Activated T-cell treated with anti-CD3 and anti-CD28 coated beads, Interleukin-2, amount 50 U/mL, for 4 hours (primary cell): ENCODE data around the gene ADCY2. TPM values are rescaled to one million over a fixed set of nuclear protein-coding genes. Genes with fewer than 3 reads are reported as not detected.

Source experiments
- ATAC-seq, 2 donors: fragments of 200-7000 bp; cut with Tn5 transposase; one replicate each; pipeline ENCODE4 v1.10.0; 2021
- DNase-seq: peaks from one replicate; pipeline ENCODE4 v3.0.0-alpha.2; 2020
- H3K27me3 Mint-ChIP-seq: one replicate; pipeline ENCODE4 v1.8.0; 2021; ENCODE audit warnings: low read depth, mixed read lengths
- H3K36me3 Mint-ChIP-seq: one replicate; pipeline ENCODE4 v1.8.0; 2022; ENCODE audit warnings: mixed read lengths; ENCODE audit not compliant: insufficient read depth
- H3K4me1 Mint-ChIP-seq: one replicate; pipeline ENCODE4 v1.8.0; 2021; ENCODE audit warnings: low read depth, mixed read lengths
- H3K4me3 Mint-ChIP-seq: one replicate; pipeline ENCODE4 v1.8.0; 2021; ENCODE audit warnings: mild to moderate bottlenecking, moderate library complexity, mixed read lengths
- H3K9me3 Mint-ChIP-seq: one replicate; pipeline ENCODE4 v1.8.0; 2021; ENCODE audit warnings: mixed read lengths
- total RNA-seq, 3 donors: library from RNA; stranded (reverse); gene quantifications; one replicate each; pipeline ENCODE4 v1.2.1, GENCODE V29; 2021

ADCY2 gene
- total RNA-seq, 3 donors from 2014 or later: 0.08 to 0.26 (median 0.11) TPM

- no peak for ATAC-seq
- H3K4me1 Mint-ChIP-seq: no peaks in the 10 kb centered on the region
- H3K4me3 Mint-ChIP-seq: no peak overlapping the region
Observed at GRCh38 chr5:7492371-7492770, 96.4 kb downstream of the ADCY2 start.

GRCh38 chr5:7493081-7493480 lies 97.1 kb downstream of the ADCY2 start:
- H3K27me3 Mint-ChIP-seq: no peaks in the 10 kb centered on the region

More at GRCh38 chr5:7492371-7492770, 96.4 kb downstream of the ADCY2 start:
- Mint-ChIP-seq H3K9me3 (peaks cover 8% of the 10 kb centered on the region), H3K36me3 (no peaks in the 10 kb centered on the region), H3K27me3 (no peaks in the 10 kb centered on the region)
- DNase-seq: no peak

GRCh38 chr5:7493622-7494021 lies 97.7 kb downstream of the ADCY2 start:
- Mint-ChIP-seq H3K4me1 (no peaks in the 10 kb centered on the region), H3K4me3 (no peak overlapping the region), H3K36me3 (no peaks in the 10 kb centered on the region), H3K27me3 (no peaks in the 10 kb centered on the region), H3K9me3 (peaks cover 8% of the 10 kb centered on the region)
- no peak for ATAC-seq
- no peak for DNase-seq

More at GRCh38 chr5:7493081-7493480, 97.1 kb downstream of the ADCY2 start:
- DNase-seq (no peak), ATAC-seq (no peak)
- Mint-ChIP-seq H3K9me3 (peaks cover 8% of the 10 kb centered on the region), H3K36me3 (no peaks in the 10 kb centered on the region), H3K4me1 (no peaks in the 10 kb centered on the region), H3K4me3 (no peak overlapping the region)

DNA sequence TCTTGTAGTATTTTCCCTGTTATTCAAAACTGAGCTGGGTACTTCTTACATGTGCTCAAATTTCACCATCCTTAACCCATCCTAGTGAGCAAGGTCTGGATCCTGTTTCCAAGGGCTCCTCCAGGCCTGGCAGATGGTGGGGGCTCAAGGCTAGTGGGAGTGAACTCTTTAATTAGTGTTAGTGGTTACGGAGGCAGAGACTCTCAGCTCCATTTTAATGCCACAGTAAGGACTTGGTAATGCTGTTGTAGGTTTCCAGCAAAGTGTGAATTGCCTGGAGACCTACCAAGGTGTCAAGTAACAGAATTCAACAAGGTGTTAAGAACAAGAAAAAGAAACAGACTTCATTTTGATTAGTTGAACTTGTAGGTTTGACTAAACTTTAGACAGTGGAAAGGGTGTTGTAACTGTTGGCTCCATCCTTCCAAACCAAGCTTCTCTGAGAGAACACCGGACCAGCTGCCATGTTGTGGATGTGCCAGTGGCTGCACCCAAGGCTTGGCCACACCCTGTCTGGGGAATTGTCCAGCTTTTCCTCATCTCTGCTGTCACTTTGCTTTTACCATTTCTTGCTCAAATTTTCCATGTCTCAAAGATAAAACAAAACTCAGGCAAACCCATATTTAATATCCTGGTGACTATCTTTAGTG lies 98.7 kb downstream of the ADCY2 start:
- Mint-ChIP-seq H3K27me3 (no peaks in the 10 kb centered on the region), H3K9me3 (peaks cover 2% of the 10 kb centered on the region), H3K36me3 (no peaks in the 10 kb centered on the region), H3K4me3 (no peak overlapping the region), H3K4me1 (no peaks in the 10 kb centered on the region)
- DNase-seq: no peak
- ATAC-seq: no peak

DNA sequence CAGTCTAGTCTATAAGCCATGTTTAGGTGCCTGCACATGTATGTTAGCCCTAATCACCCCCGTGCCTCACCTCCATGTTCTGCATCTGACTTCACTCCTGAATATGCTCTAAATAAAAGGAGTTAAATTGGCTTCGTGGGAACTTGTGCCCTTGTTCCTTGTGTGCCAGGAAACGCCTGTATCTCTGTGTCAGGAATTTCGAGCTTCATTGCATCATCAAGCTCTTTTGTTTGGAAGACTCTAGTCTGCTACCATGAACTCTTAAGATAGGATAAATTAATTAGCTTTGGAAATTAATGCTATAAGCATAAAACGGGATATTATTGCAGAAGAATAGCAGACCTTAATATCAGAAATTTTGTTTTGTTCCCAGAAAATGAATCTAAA lies 99.2 kb downstream of the ADCY2 start:
- no peaks in the 10 kb centered on the region for H3K4me1 Mint-ChIP-seq
- no peaks in the 10 kb centered on the region for H3K36me3 Mint-ChIP-seq
- no peak overlapping the region for H3K4me3 Mint-ChIP-seq
- H3K27me3 Mint-ChIP-seq: no peaks in the 10 kb centered on the region
- DNase-seq (no peak), ATAC-seq (no peak)
- H3K9me3 Mint-ChIP-seq: no peaks in the 10 kb centered on the region

GRCh38 chr5:7500256-7500655 lies 104.3 kb downstream of the ADCY2 start:
- Mint-ChIP-seq H3K27me3 (no peaks in the 10 kb centered on the region), H3K4me1 (no peaks in the 10 kb centered on the region), H3K36me3 (no peaks in the 10 kb centered on the region), H3K4me3 (no peak overlapping the region), H3K9me3 (no peaks in the 10 kb centered on the region)
- ATAC-seq (no peak), DNase-seq (no peak)

DNA sequence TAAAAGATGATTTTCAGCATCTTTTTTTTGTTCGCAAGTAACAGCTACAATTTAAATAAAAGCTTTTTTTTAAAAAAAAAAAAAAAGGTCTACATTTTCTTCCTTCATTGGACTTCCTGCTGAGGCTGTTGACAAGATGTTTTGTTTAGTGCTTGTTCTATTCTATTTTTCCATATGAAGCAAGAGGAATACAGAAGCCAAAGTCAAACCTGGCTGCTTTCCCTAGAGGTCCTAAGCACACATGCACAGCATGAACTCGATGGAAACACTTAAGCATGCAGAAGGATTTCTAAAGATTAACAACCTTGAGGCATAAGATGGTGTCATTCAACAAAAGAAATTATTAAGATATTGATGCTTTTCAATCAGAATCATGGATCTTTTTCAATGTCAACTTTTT lies 105.1 kb downstream of the ADCY2 start:
- H3K36me3 Mint-ChIP-seq: no peaks in the 10 kb centered on the region
- DNase-seq: no peak
- no peaks in the 10 kb centered on the region for H3K27me3 Mint-ChIP-seq
- H3K4me3 Mint-ChIP-seq: no peak overlapping the region
- H3K9me3 Mint-ChIP-seq: no peaks in the 10 kb centered on the region
- ATAC-seq: no peak
- no peaks in the 10 kb centered on the region for H3K4me1 Mint-ChIP-seq

DNA sequence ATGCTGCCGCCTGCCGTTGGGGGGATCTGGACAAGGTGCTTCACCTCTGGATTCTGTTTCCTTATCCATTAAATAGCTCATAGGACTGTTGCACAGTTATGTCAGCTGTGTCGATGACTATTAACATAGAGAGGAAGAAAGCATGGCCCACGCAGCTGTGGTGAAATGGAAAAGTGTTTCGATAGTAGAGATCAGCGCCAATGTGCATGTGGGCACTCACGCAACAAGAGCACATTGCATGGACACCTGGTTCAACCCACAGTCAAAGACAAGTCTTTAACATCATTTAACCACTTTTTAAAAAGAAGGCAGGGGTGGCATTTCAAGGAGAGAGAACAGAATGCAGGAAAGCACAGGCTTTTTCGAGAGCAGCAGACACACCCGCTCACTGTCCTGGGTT lies 107.6 kb downstream of the ADCY2 start:
- Mint-ChIP-seq H3K36me3 (no peaks in the 10 kb centered on the region), H3K9me3 (no peaks in the 10 kb centered on the region), H3K4me1 (no peaks in the 10 kb centered on the region), H3K27me3 (no peaks in the 10 kb centered on the region), H3K4me3 (no peak overlapping the region)
- no peak for ATAC-seq
- DNase-seq: no peak

- peaks cover 3% of the 10 kb centered on the region for H3K9me3 Mint-ChIP-seq
- no peaks in the 10 kb centered on the region for H3K4me1 Mint-ChIP-seq
- no peak for DNase-seq
- no peaks in the 10 kb centered on the region for H3K36me3 Mint-ChIP-seq
- H3K27me3 Mint-ChIP-seq: no peaks in the 10 kb centered on the region
- no peak for ATAC-seq
- no peak overlapping the region for H3K4me3 Mint-ChIP-seq
Observed at GRCh38 chr5:7515284-7515914, 119.5 kb downstream of the ADCY2 start.

DNA sequence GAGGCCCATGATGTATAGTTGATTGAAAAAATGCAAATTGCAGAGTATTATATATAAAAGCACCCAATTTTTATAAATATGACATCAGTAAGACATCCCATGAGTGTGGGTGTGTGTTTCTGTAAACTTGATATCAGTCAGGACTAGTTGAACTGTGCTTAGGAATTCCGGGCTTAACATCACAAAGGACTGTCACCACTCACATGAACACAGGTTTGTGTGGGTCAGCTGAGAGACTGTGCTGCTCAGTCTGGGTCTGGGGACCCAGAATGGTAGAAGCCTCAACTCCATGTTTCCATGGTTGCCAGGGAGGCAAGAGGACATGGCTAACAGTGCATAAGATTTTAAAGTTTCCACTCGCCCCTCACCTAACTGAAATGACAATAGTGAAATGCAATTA lies 120.3 kb downstream of the ADCY2 start:
- ATAC-seq (no peak), DNase-seq (no peak)
- H3K36me3 Mint-ChIP-seq: no peaks in the 10 kb centered on the region
- H3K27me3 Mint-ChIP-seq: no peaks in the 10 kb centered on the region
- no peak overlapping the region for H3K4me3 Mint-ChIP-seq
- H3K4me1 Mint-ChIP-seq: no peaks in the 10 kb centered on the region
- peaks cover 3% of the 10 kb centered on the region for H3K9me3 Mint-ChIP-seq

- Mint-ChIP-seq H3K4me3 (no peak overlapping the region), H3K9me3 (peaks cover 3% of the 10 kb centered on the region), H3K36me3 (no peaks in the 10 kb centered on the region), H3K4me1 (no peaks in the 10 kb centered on the region), H3K27me3 (no peaks in the 10 kb centered on the region)
- ATAC-seq (no peak), DNase-seq (no peak)
Observed at GRCh38 chr5:7517006-7517405, 121.1 kb downstream of the ADCY2 start.

DNA sequence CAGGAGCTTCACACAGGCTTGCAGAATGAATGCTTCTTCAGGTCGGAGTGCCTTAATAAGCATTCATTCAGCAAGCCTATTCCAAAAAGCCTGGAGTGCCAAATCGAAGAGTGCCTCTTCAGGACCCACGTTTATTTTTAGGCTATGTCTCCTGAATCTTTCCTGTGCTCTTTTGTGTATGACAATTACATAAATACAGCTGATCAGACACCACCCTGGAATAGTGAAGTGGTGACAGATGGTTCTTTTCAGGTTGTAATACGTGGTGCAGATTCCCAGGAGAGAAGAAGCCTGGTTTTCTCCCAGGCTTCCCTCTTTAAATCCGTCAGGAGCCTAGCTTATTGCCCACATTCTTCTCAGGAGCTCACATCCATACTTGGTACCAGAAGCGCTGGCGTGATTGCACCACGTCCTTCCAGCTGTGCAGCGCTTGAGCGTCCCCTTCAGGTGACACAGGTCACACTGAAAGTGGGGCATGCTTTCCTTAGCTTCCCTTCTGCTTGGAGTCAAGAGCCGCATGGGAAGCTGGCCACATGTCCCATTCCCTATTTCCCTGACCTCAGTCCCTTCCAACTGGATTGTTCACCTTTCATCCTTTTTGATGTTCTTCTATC lies 123.1 kb downstream of the ADCY2 start:
- Mint-ChIP-seq H3K9me3 (no peaks in the 10 kb centered on the region), H3K36me3 (no peaks in the 10 kb centered on the region), H3K4me3 (no peak overlapping the region), H3K27me3 (no peaks in the 10 kb centered on the region), H3K4me1 (no peaks in the 10 kb centered on the region)
- DNase-seq (no peak), ATAC-seq (no peak)

- Mint-ChIP-seq H3K27me3 (no peaks in the 10 kb centered on the region), H3K9me3 (no peaks in the 10 kb centered on the region), H3K4me3 (no peak overlapping the region), H3K36me3 (no peaks in the 10 kb centered on the region), H3K4me1 (no peaks in the 10 kb centered on the region)
- ATAC-seq: no peak
- no peak for DNase-seq
Observed at GRCh38 chr5:7519564-7519963, 123.6 kb downstream of the ADCY2 start.

DNA sequence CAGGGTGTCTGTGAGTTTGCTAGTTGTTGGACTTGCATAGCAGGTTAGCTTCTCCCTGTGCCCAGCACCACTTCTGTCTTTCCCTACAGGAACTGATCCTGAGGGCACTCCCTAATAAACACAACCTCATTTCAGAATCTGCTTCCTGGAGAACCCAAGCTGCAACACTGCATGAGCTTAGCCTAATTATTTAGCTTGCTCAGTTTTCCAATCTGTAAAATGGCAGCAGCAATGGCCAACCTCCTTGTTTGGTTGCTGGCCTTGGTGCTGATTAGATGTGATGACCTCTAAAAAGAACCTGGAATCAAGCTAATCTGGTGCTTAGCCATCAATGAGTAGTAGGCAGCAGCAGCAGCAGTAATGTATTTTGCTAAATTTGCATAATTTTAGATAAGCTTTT lies 133.9 kb downstream of the ADCY2 start:
- H3K27me3 Mint-ChIP-seq: no peaks in the 10 kb centered on the region
- H3K9me3 Mint-ChIP-seq: peaks cover 4% of the 10 kb centered on the region
- H3K36me3 Mint-ChIP-seq: no peaks in the 10 kb centered on the region
- DNase-seq: no peak
- no peak overlapping the region for H3K4me3 Mint-ChIP-seq
- ATAC-seq: no peak
- no peaks in the 10 kb centered on the region for H3K4me1 Mint-ChIP-seq

DNA sequence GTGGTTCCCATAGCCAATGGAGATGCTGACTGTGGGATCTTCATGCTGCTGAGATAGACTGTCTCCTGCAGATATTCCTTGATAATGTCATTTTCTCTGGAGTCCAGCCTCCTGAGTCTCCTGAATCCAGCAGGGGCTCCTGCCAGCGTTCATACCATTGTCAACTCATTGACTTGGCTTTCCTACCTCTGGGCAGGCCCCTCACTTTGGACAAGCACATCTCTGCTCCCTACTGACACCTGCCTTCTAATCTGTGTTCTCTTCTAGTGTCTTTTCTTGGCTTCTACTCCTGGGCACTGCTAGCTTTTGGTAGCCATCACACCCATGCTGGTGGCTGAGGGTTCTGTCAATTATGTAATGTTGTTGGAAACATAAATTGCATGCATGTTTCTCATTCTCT lies 138.0 kb downstream of the ADCY2 start:
- Mint-ChIP-seq H3K27me3 (peaks cover 2% of the 10 kb centered on the region), H3K36me3 (no peaks in the 10 kb centered on the region), H3K4me3 (no peak overlapping the region), H3K9me3 (peaks cover 4% of the 10 kb centered on the region), H3K4me1 (no peaks in the 10 kb centered on the region)
- ATAC-seq (no peak), DNase-seq (no peak)
